ENCODE measurements around the gene UBE4A. TPM values are rescaled to one million over a fixed set of nuclear protein-coding genes. Genes with fewer than 3 reads are reported as not detected.

UBE4A gene
- total and polyA plus RNA-seq, 2 donors (not counting 3 experiments of a cell fraction or from before 2014, with no cell fraction given): 13.3 to 40.2 TPM

- H3K9ac ChIP-seq (replicated peaks; ENCODE audit: extremely low read depth, insufficient read depth, low read length): no peak overlapping the region
- CTCF ChIA-PET: interaction anchor here (1.2 kb wide), 1 partner anchor 11 kb away, joined by 4 read pairs; no protein-coding TSS in a partner anchor
- H3K4me3 ChIP-seq (replicated peaks in 1 of 3; ENCODE audit: insufficient read depth in 1 of 3, low read depth in 1 of 3, low read length in 3 of 3): no peak overlapping the region
- peaks cover 97% of the 10 kb centered on the region for H3K79me2 ChIP-seq (ENCODE audit: control insufficient read depth, insufficient read depth, low read length)
- no peak overlapping the region for H2AFZ ChIP-seq (ENCODE audit: low read depth, low read length)
- no peak overlapping the region for H3K27ac ChIP-seq (ENCODE audit: insufficient read depth, low read depth, low read length)
- no peak for FAIRE-seq
- intact Hi-C loops (cut with micrococcal nuclease) (no loop called here), dilution Hi-C loops (cut with MboI; ENCODE audit: extremely low pct_ligation_motif_present, low sequenced_read_pairs) (no loop called here)
- peaks cover 15% of the 10 kb centered on the region for H3K4me1 ChIP-seq (ENCODE audit: control insufficient read depth, extremely low read depth, insufficient read depth, low read length)
- H3K27me3 ChIP-seq (ENCODE audit: control insufficient read depth in 2 of 2, insufficient read depth in 2 of 2, low read length in 2 of 2): no peaks in the 10 kb centered on the region
- POLR2A ChIA-PET: no interaction called here
- BruUV-seq (replicated peaks): no TSS peak
- TF ChIP-seq POLR2A (IDR thresholded peaks at IDR 0.05; ENCODE audit: low read depth, low read length): no peak
- TF ChIP-seq POLR2AphosphoS5 (IDR thresholded peaks at IDR 0.05; ENCODE audit: insufficient read depth, low read depth, low read length): no peak
- TF ChIP-seq, protein P1, sequence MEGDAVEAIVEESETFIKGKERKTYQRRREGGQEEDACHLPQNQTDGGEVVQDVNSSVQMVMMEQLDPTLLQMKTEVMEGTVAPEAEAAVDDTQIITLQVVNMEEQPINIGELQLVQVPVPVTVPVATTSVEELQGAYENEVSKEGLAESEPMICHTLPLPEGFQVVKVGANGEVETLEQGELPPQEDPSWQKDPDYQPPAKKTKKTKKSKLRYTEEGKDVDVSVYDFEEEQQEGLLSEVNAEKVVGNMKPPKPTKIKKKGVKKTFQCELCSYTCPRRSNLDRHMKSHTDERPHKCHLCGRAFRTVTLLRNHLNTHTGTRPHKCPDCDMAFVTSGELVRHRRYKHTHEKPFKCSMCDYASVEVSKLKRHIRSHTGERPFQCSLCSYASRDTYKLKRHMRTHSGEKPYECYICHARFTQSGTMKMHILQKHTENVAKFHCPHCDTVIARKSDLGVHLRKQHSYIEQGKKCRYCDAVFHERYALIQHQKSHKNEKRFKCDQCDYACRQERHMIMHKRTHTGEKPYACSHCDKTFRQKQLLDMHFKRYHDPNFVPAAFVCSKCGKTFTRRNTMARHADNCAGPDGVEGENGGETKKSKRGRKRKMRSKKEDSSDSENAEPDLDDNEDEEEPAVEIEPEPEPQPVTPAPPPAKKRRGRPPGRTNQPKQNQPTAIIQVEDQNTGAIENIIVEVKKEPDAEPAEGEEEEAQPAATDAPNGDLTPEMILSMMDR (IDR thresholded peaks at IDR 0.05; ENCODE audit: extremely low read depth in 1 of 2, insufficient read depth in 1 of 2, low read depth in 1 of 2, low read length in 2 of 2): no peak
- TF ChIP-seq GATA2 (IDR thresholded peaks at IDR 0.05; ENCODE audit: insufficient read depth, insufficient read length, low read depth, low read length): no peak
- no peak for TF ChIP-seq MYC (IDR thresholded peaks at IDR 0.05; ENCODE audit: low read depth, low read length)
- TF ChIP-seq FOS (IDR thresholded peaks at IDR 0.05; ENCODE audit: borderline replicate concordance, insufficient read depth, low read length): no peak
- no peak for TF ChIP-seq EZH2 (IDR thresholded peaks at IDR 0.05; ENCODE audit: borderline replicate concordance, low read depth, low read length, severe bottlenecking)
- TF ChIP-seq JUN (IDR thresholded peaks at IDR 0.05; ENCODE audit: borderline replicate concordance, insufficient read depth, insufficient read length, low read depth): no peak
- TF ChIP-seq, protein P2, sequence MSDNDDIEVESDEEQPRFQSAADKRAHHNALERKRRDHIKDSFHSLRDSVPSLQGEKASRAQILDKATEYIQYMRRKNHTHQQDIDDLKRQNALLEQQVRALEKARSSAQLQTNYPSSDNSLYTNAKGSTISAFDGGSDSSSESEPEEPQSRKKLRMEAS (IDR thresholded peaks at IDR 0.05; ENCODE audit: insufficient read depth, insufficient read length): no peak
- no peak for DNase-seq (ENCODE audit: low read depth, low spot score)
- peaks cover 39% of the 10 kb centered on the region for H4K20me1 ChIP-seq (replicated peaks; ENCODE audit: control insufficient read depth, extremely low read depth, insufficient read depth, low read length)
- no peaks in the 10 kb centered on the region for H3K9me3 ChIP-seq (replicated peaks; ENCODE audit: control insufficient read depth, insufficient read depth, low read length)
- no peaks in the 10 kb centered on the region for H3K9me1 ChIP-seq (replicated peaks; ENCODE audit: control insufficient read depth, extremely low read depth, insufficient read depth, low read length)
- no peak overlapping the region for H3K4me2 ChIP-seq (ENCODE audit: insufficient read depth, low read length)
- H3K36me3 ChIP-seq (ENCODE audit: control insufficient read depth in 2 of 2, extremely low read depth in 1 of 2, insufficient read depth in 2 of 2, low read length in 2 of 2): no peaks in the 10 kb centered on the region
Measured at GRCh38 chr11:118441770-118442275, 82.4 kb downstream of the UBE4A start.

Data from endothelial cell of umbilical vein (primary cell).